ENCODE results near the gene TERT. TPM values are rescaled to one million over a fixed set of nuclear protein-coding genes. Genes with fewer than 3 reads are reported as not detected.
A peak's percentile ranks its signal among the peaks of the same experiment; 100 is the strongest.

Gene TERT
- total and polyA plus RNA-seq, 2 of the 8 experiments (the other 6 are each of a cell fraction or from before 2014, with no cell fraction given), result 13.1 to 23.1 TPM

DNA sequence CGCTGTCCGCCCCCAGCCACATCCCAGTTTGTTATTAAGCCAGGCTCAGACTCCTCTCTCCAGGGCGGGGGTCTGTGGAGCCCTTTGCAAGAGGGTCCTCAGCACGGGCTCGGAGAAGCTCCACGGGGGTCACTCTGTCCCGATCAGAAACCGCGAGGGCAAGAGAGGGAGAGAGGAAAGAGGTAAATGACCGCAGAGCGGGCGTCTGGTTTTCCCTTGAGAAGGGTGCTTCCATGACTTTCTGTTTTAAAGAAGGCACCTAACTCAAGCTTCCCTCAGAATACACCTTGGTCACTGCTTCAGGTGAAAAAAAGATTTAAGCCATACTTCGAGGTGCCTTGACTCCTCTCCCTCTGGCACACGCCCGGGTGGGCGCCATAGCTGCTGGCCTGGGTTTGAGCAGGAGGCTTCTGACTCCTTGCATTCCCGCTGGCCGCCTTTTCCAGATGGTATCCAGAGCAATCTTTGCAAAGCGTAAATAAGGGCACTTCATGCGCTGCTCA is 5.8 kb upstream of the TERT start:
- FAIRE-seq, result no peak
- Histone ChIP-seq H3K56ac (replicated peaks; ENCODE audit: insufficient read length, low read depth, low read length) (no peak overlapping the region), H2AFZ (ENCODE audit: low read length) (no peak overlapping the region), H3K36me3 (ENCODE audit: control insufficient read depth in 2 of 4, insufficient read depth in 4 of 4, low read length in 3 of 4) (no peaks in the 10 kb centered on the region), H3K23ac (ENCODE audit: insufficient read length) (no peak overlapping the region), H3K18ac (ENCODE audit: extremely low read depth, low read length) (no peak overlapping the region), H3K79me1 (ENCODE audit: low read depth, low read length) (no peaks in the 10 kb centered on the region), H3K9me3 (ENCODE audit: insufficient read depth in 2 of 2, low read depth in 1 of 2, low read length in 1 of 2) (no peaks in the 10 kb centered on the region; a peak in 1 of 4 replicates), H2BK20ac (ENCODE audit: low read length) (no peak overlapping the region), H3K79me2 (ENCODE audit: control insufficient read depth in 1 of 2, insufficient read depth in 2 of 2, low read length in 2 of 2) (no peaks in the 10 kb centered on the region), H2BK120ac (replicated peaks; ENCODE audit: low read depth, low read length) (no peak overlapping the region), H3K4ac (replicated peaks; ENCODE audit: insufficient read length, low read depth, low read length) (no peak overlapping the region), H3K4me1 (replicated peaks in 1 of 4; ENCODE audit: control insufficient read depth in 3 of 4, insufficient read depth in 4 of 4, low read length in 3 of 4) (peaks cover 0 to 5% (median 3%) of the 10 kb centered on the region in 4 experiments; a peak in 5 of 7 replicates), H2AK5ac (ENCODE audit: low read depth, low read length) (no peak overlapping the region), H3K14ac (ENCODE audit: insufficient read length) (no peak overlapping the region), H3K27me3 (replicated peaks in 1 of 4; ENCODE audit: control insufficient read depth in 3 of 4, extremely low read depth in 1 of 4, insufficient read depth in 3 of 4, low read length in 3 of 4) (peaks cover 0 to 6% (median 2%) of the 10 kb centered on the region in 4 experiments; a peak in 4 of 7 replicates), H2BK5ac (ENCODE audit: low read depth, low read length) (no peak overlapping the region), H3K27ac (ENCODE audit: low read depth, low read length) (no peak overlapping the region), H2BK12ac (ENCODE audit: low read depth, low read length) (no peak overlapping the region), H3K9ac (replicated peaks in 1 of 4; ENCODE audit: extremely low read depth in 1 of 4, low read depth in 3 of 4, low read length in 3 of 4) (no peak overlapping the region), H3K23me2 (ENCODE audit: low read depth, low read length) (no peaks in the 10 kb centered on the region; the same call in 1 of the 2 replicates), H4K20me1 (replicated peaks in 1 of 2; ENCODE audit: control insufficient read depth in 1 of 2, insufficient read depth in 2 of 2, low read length in 2 of 2) (no peaks in the 10 kb centered on the region), H2BK15ac (ENCODE audit: low read length) (no peak overlapping the region), H4K91ac (replicated peaks; ENCODE audit: insufficient read length, low read length) (no peak overlapping the region), H4K5ac (ENCODE audit: insufficient read length, low read depth, low read length) (no peak overlapping the region), H3K4me2 (ENCODE audit: insufficient read depth in 1 of 2, low read depth in 2 of 2, low read length in 2 of 2) (no peak overlapping the region), H3K4me3 (ENCODE audit: extremely low read depth in 1 of 4, insufficient read depth in 2 of 4, low read depth in 3 of 4, low read length in 4 of 4) (no peak overlapping the region), H4K8ac (ENCODE audit: extremely low read depth, insufficient read depth, low read length) (no peak overlapping the region; the same call in 1 of the 2 replicates)
- DNase-seq (ENCODE audit: low read depth in 1 of 2, low spot score in 2 of 2), result peak in 1 of 2 experiments; percentile 37
- ChIA-PET CTCF (ENCODE audit: partially characterized antibody) (interaction anchor here (1.3 kb wide), 1 partner anchor 180 kb away, joined by 3 read pairs; no protein-coding TSS in a partner anchor), POLR2A (ENCODE audit: partially characterized antibody) (interaction anchor here (1.2 kb wide), 1 partner anchor 14 kb away, joined by 5 read pairs; no protein-coding TSS in a partner anchor)
- WGBS, 2 experiments (ENCODE audit: extremely low coverage in 1 of 2, insufficient coverage in 1 of 2, insufficient read length in 1 of 2, insufficient replicate concordance in 2 of 2, low coverage in 1 of 2, low lambda C conversion rate in 2 of 2, missing lambda C conversion rate in 1 of 2), result 91% methylated on average over 17 of the region's 20 CpGs; no CpG with 5 or more reads in 1 of the 2 experiments
- TF ChIP-seq, protein P1, sequence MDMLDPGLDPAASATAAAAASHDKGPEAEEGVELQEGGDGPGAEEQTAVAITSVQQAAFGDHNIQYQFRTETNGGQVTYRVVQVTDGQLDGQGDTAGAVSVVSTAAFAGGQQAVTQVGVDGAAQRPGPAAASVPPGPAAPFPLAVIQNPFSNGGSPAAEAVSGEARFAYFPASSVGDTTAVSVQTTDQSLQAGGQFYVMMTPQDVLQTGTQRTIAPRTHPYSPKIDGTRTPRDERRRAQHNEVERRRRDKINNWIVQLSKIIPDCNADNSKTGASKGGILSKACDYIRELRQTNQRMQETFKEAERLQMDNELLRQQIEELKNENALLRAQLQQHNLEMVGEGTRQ (IDR thresholded peaks at IDR 0.05; ENCODE audit: low read length), result no peak
- TF ChIP-seq SP4 (IDR thresholded peaks at IDR 0.05; ENCODE audit: low read length) (no peak), KDM4A (IDR thresholded peaks at IDR 0.05; ENCODE audit: low read depth, low read length, severe bottlenecking) (no peak), ZNF274 (IDR thresholded peaks at IDR 0.05; ENCODE audit: borderline replicate concordance, extremely low read depth, low read length) (no peak), NANOG (IDR thresholded peaks at IDR 0.05; ENCODE audit: insufficient read depth, low read depth, low read length, poor library complexity, severe bottlenecking) (no peak), CREB1 (IDR thresholded peaks at IDR 0.05) (no peak), HDAC2 (IDR thresholded peaks at IDR 0.05; ENCODE audit: borderline replicate concordance in 1 of 2, low read depth in 2 of 2, low read length in 2 of 2) (no peak), SUZ12 (IDR thresholded peaks at IDR 0.05; ENCODE audit: low read length) (no peak)
- TF ChIP-seq, protein P2, sequence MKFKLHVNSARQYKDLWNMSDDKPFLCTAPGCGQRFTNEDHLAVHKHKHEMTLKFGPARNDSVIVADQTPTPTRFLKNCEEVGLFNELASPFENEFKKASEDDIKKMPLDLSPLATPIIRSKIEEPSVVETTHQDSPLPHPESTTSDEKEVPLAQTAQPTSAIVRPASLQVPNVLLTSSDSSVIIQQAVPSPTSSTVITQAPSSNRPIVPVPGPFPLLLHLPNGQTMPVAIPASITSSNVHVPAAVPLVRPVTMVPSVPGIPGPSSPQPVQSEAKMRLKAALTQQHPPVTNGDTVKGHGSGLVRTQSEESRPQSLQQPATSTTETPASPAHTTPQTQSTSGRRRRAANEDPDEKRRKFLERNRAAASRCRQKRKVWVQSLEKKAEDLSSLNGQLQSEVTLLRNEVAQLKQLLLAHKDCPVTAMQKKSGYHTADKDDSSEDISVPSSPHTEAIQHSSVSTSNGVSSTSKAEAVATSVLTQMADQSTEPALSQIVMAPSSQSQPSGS (IDR thresholded peaks at IDR 0.05; ENCODE audit: low read length), result no peak
